Muscle of arm (tissue), 12 donors: Measurements from ENCODE around the gene RAB3C. TPM values are rescaled to one million over a fixed set of nuclear protein-coding genes. Genes with fewer than 3 reads are reported as not detected.

Source experiments
- DNase-seq: peaks from one replicate; pipeline ENCODE4 v3.0.0-alpha.2; 2013
- polyA plus RNA-seq, 12 donors: library from polyadenylated mRNA; unstranded; fragments of 120-200 nt; gene quantifications; one replicate each; pipeline ENCODE4 v1.2.1, GENCODE V29; 2013; ENCODE audit not compliant: insufficient read length in 12 of 12

Gene RAB3C
- polyA plus RNA-seq, 12 donors = 0.05 to 1.2 (median 0.27) TPM; not detected in 1

DNA sequence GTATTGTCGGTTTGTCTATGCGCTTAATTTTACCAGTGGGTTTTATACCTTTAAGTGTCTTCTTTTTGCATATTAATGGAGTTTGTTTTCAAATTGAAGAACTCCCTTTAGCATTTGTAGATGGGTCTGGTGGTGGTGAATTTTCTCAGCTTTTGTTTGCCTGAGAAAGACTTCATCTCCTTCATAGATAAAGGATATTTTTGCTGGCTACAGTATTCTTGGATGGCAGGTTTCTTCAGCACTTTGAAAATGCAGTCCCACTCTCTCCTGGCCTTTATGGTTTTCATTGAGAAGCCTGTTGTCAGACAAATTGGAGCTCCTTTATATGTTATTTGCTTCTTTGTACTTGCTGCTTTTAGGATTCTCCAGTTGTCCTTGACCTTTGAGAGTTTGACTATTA, 142.1 kb downstream of the RAB3C start:
- no peak for DNase-seq

DNA sequence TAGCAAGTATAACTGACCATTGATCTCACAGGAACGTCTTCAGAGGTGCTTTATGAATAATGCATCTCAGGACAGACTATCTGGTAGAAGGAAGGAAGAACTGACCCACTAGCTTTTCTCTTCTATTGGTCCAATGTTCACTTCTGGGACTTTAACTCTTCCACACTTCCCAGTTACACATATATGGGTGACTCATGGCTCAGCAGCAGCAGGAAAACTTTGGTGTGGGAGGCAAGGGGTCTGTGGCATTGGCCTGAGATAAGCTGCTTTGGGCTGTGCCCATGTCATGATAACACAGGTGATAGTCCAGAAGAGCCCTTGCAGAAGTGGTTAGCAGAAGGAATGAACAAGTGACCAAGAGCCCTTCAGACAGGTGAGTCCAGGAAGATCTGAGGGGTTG, 148.8 kb downstream of the RAB3C start:
- no peak for DNase-seq

DNA sequence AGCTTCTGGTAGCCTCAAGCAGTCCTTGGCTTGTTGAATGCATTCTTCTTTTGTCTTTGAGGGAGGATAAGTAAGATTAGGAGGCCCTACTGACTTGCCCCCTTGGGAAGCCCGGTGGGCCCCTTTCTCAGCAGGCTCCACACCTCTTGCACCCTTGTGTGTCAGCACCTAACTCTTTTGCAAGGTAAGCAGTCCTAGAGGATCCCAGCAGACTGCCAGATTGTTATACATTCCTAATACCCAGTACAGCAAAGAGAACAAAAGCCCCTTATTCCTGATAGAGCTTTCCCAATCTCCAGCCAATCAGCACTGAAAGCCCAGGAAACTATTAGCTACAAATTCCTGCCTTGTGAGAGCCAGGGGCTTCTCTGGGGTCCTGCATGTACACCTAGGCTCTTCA, 152.8 kb downstream of the RAB3C start:
- DNase-seq = no peak

DNA sequence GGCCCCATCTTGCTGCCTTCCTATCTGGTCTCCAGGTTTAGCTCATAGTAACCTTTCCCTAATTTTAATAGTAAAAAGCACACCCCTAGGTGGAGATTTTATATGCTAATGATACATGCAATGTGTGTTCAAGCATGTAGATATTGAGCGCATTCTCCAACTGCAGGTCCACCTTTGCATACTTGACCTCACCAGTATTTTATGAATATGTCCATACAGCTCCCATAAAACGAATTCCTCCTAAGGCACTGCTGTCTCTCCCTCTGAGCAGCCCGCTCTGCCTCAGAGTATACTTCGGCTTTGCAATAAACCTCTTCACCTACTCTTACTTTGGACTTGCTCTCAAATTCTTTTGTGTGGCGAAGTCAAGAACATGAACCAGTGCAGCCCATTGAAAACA, 153.3 kb downstream of the RAB3C start:
- DNase-seq = no peak

DNA sequence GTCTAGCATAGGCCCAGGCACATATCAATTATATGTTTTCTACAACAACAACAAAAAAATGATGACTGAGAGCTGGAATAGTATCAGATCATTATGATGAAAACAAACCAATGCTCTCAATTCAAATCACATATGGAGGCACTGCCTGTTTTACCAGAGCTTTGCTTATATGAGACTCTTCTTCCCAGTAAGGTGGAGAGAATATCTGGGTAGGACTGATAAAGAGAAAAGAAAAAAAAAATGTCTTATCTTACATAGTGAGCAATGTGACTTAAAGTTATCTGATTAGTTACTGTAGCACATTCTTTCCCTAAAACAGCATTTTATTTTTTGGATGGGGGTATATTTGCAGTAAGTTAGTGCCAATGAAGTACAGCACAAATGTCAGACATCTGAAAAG, 154.8 kb downstream of the RAB3C start:
- DNase-seq = no peak

GRCh38 chr5:58738336-58738735, 155.5 kb downstream of the RAB3C start:
- no peak for DNase-seq

GRCh38 chr5:58739051-58739450, 156.2 kb downstream of the RAB3C start:
- no peak for DNase-seq

DNA sequence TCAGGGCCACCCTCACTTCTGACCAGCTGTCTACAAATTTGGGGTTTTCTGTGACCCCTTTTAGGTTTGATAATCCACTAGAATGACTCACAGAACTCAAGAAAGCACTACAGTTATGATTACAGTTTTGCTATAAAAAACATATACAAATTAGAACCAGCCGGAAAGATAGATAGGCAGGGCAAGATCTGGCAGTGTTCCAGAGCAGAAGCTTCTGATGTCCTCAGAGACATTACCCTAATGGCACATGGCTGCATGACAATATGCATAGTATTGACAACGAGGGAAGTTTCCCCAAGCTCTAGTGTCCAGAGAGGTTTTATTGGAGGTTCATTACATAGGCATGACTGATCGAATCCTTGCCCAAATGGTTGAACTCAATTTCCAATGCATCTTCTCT, 158.1 kb downstream of the RAB3C start:
- no peak for DNase-seq

- DNase-seq = no peak
Observed at GRCh38 chr5:58745350-58745749, 162.5 kb downstream of the RAB3C start.

DNA sequence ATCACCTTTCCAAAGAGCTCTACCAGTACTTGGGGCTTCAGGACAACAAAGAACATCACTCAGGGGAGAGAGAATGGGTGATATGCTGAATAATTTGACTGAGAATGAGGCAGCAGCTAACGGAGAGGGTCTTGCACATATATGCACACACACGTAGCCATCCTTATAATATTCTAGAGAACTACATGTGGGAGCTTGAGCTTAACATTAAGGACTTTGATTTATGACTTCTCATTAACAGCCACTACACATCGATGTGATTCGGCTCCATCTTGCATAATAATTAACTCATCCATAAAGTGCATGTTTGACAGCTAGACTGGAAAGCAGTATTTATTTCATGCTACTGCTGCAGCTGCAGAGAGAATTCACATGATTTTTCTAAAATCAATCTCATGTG, 163.4 kb downstream of the RAB3C start:
- no peak for DNase-seq

GRCh38 chr5:58750036-58750435, 167.2 kb downstream of the RAB3C start:
- no peak for DNase-seq

GRCh38 chr5:58751222-58751837, 168.5 kb downstream of the RAB3C start:
- peak; percentile 31 for DNase-seq

DNA sequence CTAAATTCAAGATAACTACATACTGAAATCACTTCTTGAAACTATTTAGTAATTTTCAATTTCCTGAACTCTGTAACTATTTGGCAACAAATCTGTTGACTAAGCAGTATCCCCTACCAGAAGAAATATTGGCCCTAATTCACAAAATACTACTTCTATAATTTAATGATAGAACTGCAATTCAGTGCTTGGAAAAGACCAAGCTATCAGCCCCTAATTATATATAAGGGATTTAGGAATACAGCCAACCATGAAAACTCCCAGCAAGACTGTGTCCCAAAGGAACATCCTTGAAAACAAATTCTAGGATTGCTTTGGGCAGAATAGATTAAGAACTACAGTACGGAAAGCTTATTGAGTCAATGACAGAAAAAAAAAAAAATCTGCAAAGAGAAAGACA, 169.2 kb downstream of the RAB3C start:
- peak; percentile 37 for DNase-seq

DNA sequence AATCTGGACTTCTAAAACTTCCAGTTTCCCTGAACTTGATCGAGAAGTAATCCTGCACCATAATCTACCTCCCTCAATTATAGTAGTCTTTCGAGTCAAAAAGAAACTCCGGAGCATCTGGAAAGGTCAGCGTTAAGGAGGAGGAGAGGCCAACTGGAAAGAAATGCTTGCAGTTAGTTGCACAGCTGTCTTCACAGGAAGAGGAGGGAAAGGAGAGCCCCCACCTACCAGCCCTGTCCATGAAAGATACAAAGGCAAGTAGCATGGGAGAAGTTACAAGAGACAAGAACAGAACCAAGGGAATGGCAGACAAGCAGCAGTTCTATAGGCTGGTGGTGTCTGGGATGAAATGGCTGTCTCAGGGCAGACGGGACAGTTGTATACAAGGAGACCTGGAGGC, 170.6 kb downstream of the RAB3C start:
- DNase-seq = peak; percentile 35

DNA sequence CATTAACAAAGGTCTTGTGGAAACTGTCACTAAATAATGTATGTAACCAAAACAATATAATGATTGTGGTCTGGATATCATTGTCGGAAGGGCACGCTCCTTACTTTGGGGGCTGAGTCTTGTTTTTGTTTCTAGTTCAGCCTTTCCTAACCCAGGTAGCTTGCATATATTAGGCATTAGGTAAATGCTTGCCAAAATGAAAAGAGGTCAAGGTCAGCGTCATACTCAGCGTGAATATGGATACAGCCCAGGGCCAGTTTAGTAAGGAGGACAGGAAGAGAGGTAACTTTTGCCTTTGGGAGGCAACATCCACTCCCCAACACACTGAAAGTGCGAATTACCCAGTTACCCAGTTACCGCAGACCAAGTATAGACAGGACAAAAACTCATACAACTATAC, 171.4 kb downstream of the RAB3C start:
- DNase-seq = no peak

- DNase-seq = no peak
Observed at GRCh38 chr5:58755397-58755796, 172.5 kb downstream of the RAB3C start.

- DNase-seq = no peak
Observed at GRCh38 chr5:58759745-58760144, 176.9 kb downstream of the RAB3C start.

DNA sequence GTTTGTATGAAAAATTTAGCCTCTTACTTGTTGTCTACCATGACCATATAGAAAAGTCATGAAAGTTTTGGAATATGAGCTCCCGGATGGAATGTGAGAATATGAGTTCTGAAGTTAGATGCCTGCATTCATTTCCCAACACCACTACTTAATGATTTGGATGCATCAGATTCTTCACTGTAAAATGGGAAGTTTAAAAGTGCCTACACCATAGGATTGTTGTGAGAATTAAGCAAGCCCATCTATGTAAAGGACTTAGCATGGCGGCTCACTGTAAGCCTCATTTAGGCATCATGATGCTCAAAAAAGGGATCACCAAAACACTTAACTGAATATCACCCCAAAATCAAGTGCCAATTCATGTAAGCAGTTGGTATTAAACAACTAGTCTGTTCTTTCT, 177.3 kb downstream of the RAB3C start:
- no peak for DNase-seq

GRCh38 chr5:58761407-58761806, 178.5 kb downstream of the RAB3C start:
- no peak for DNase-seq

GRCh38 chr5:58763390-58763789, 180.5 kb downstream of the RAB3C start:
- no peak for DNase-seq

DNA sequence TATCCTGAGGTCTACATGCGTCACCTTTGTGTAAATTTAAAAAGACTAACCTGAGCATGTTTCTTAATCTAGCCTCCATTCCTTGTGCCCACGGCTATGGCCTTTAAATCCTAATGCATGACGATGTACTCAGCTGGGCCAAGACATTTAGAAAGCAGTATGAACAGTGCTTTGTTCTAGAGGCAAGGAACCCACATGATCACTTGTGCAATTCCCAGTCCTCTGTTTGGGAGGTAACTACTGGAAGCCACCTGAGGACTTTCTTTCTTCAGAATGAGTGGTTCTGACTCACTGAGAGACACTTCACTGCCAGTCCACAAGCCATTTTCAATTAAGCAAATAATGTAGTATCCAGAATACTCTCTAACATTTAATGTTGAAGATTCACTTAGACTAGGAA, 181.3 kb downstream of the RAB3C start:
- no peak for DNase-seq

GRCh38 chr5:58765058-58765457, 182.2 kb downstream of the RAB3C start:
- no peak for DNase-seq

- DNase-seq = no peak
Observed at GRCh38 chr5:58767104-58767503, 184.2 kb downstream of the RAB3C start.

DNA sequence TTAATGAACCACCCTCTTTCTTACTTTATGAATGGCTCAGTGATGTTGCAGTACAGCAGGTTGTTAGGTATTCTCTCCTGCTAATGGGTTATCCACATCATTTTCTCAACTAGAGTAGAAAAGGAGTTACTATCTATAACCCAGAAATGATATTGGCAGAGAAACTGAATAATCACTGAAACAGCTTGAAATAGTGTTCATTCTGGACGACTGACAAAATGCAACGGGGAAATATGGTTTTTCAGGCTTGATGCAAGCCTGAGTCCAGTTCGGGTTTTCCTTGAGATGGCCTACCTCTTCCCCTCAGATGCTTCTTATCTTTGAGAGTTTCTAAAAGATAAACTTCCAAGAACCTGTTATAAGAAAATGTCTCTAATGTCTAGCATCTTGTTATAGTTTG, 187.3 kb downstream of the RAB3C start:
- peak; percentile 35 for DNase-seq

DNA sequence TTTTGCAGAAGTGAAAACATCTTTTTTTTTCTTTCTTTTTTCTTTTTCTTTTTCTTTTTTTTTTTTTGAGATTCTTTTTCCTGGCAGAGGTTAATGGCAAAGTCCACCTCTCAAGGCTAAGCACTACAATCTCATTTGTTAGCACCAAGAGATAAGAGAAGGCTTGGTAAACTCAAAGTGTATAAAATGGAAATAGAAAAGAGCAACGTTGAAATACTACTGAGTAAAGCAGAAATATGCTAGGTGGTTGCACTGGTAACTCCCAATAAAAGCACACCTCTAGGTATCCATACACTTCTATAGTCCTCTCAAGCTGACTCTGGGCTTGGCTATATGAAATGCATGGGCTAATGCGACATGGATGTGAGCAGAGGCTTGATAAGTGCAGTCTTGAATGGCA, 188.9 kb downstream of the RAB3C start:
- DNase-seq = no peak
